Fibroblast of gingiva (primary cell): Measurements from ENCODE around the gene AGFG2.
A peak's percentile ranks its signal among the peaks of the same experiment; 100 is the strongest.
"Not testable (repeated sequence)": the region's sequence is repeated elsewhere in the genome, so short reads cannot be mapped to it uniquely, and the experiment has no call there.

Experiments used
- DNase-seq: peaks from one replicate; pipeline ENCODE4 v3.0.0-alpha.2; 2011; ENCODE audit warnings: low read depth

The AGFG2 gene

DNA sequence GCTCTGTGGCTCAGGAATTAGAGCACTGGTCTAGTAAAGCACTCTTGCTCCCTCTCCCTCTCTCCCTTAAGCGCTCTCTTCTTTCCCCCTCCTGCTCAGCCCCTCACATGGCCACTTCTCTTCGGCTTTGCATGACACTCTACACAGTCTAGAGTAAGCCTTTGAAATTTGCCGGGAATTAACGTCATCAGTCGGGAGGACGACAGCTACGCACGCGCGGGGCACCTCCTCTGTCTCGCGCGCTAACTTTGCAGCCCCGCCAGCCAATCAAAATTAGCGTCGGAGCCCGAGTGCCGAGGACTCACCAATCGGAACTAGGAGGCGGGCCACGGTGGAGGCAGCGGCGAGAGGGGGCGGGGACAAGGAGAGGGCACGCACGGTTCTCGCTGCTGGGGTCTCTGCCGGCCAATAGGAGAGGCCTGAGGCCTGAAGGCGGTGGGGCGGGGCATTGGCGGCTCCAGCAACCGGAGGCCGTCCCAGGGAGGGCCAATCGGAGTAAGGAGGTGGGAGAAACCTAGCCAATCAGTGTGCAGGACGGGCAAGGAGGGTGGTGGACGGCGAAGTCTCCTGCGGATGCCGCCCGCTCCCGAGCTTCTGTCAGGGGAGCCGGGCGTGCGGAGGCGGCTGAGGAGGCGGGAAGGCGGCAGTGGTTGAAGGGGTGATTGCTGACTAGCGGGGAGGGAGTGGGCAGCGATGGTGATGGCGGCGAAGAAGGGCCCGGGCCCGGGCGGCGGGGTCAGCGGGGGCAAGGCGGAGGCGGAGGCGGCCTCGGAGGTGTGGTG lies at the start of gene AGFG2:
AGFG2 (plus strand) TSS at position 550 of the 782 bp plus-strand sequence; CDS start at position 694, 144 bp downstream.
- DNase-seq, result peak; percentile 100

- DNase-seq, result peak; percentile 73
These were observed 49.2 kb upstream of the AGFG2 start for GRCh38 chr7:100489824-100490223.

- no peak for DNase-seq
These were observed 48.4 kb upstream of the AGFG2 start for GRCh38 chr7:100490483-100491191.

DNA sequence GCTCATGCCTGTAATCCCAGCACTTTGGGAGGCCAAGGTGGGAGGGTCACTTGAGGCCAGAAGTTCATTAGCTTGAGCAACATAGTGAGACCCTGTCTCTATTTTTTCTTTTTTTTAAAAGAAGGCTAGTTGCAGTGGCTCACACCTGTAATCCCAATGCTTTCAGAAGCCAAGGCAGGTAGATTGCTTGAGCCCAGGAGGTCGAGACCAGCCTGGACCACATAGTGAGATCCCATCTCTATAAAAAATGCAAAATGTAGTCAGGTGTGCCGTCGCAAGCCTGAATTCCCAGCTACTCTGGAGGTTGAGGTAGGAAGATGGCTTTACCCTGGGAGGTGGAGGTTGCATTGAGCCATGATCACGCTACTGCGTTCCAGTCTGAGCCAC lies 47.8 kb upstream of the AGFG2 start:
- DNase-seq, result no peak

GRCh38 chr7:100492738-100493475 lies 46.1 kb upstream of the AGFG2 start:
- DNase-seq, result no peak

DNA sequence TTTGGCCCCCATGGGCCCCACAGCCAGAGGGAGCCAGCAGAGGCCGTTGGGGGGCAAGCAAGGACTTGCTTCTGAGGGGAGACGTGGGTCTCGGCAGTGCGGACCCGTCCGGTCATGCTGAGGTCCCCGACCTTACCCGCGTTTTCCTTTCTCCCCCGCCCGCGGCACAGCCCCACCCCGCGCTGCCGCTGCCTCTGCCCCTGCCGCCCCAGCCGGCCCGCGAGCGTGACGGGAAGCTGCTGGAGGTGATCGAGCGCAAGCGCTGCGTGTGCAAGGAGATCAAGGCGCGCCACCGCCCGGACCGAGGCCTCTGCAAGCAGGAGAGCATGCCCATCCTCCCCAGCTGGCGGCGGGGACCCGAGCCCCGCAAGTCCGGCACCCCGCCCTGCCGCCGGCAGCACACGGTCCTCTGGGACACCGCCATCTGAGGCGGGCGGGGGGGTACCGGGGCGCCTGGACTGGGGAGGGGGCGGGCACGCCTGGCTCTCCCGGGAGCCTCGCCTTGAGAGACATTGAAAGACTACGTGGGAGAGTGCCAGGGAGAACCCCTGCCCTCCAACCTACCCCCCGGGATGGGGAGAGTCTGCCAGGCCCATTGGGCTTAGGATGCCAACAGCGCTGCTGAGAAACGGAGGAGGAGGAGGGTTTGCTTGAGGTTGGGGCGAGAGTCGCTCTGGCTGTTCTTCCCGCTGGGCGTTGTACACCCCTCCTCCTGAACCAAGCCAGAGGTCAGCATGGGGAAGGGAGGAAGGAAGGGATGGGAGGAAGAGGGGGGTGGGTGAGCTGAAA lies 45.3 kb upstream of the AGFG2 start:
- no peak for DNase-seq

DNA sequence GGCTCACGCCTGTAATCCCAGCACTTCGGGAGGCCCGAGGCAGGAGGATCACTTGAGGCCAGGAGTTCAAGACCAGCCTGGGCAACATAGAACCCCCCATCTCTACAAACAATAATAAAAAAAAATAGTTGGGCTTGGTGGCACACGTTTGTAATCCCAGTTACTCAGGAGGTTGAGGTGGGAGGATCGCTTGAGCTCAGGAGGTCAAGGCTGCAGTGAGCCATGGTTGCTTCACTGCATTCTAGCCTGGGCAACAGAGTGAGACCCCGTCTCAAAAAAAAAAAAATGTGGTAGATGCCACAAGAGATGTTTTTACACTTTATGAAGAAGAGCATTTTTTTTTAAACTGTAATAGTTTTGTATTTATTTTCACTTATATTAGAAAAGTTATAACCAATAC lies 42.5 kb upstream of the AGFG2 start:
- no peak for DNase-seq

DNA sequence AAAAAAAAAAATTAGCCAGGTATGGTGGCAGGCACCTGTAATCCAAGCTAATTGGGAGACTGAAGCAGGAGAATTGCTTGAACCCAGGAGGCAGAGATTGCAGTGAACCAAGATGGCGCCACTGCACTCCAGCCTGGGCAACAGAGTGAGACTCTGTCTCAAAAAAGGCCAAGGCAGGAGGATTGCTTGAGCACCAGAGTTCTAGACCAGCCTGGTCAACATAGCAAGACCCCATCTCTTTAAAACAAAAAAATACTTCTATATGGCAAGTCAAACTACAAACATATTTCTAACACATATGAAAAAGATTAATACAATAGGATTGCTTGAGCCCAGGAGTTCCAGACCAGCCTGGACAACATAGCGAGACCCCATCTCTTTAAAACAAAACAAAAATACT lies 38.3 kb upstream of the AGFG2 start:
- DNase-seq, result not testable (repeated sequence)

DNA sequence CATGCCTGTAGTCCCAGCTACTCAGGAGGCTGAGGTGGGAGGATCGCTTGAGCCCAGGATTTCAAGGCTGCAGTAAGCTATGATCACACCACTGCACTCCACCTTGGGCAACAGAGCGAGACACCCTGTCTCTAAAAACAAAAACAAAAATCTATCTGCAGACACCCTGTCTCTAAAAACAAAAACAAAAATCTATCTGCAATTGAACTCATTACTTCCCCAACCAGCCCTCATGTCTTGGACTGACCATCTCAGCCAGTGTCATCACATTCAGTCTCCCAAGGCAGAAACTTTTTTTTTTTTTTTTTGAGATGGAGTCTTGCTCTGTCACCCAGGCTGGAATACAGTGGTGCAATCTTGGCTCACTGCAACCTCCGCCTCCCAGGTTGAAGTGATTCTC lies 35.0 kb upstream of the AGFG2 start:
- DNase-seq, result not testable (repeated sequence)

DNA sequence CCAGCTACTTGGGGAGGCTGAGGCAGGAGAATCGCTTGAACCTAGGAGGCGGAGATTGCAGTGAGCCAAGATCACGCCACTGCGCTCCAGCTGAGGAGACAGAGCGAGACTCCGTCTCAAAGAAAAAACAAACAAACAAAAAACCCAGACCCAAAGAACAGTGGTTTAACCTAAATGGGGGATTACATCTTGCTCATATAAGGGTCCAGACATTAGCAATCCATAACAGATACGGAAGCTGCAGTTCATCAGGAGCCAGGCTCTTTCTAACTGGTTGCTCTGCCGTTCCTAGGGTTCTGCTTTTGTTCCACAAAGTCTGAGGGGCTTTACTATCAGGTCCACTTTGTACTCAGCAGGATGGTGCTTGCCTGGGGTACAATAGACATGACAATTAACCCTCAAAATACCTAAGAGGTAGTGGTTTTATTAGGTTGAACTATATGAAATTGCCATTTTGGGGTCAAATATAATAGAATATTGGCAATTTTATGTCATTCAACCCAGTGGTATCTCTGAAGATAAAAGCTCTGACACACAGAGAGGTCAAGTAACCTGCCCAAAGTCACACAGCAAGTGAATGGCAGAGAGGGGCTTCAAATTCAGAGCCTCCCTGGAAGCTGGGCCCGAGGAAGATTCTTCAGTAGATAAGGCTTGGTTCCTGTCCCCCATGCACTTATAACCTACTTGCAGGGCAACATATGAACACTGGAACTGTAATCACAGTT lies 34.0 kb upstream of the AGFG2 start:
- DNase-seq, result no peak

DNA sequence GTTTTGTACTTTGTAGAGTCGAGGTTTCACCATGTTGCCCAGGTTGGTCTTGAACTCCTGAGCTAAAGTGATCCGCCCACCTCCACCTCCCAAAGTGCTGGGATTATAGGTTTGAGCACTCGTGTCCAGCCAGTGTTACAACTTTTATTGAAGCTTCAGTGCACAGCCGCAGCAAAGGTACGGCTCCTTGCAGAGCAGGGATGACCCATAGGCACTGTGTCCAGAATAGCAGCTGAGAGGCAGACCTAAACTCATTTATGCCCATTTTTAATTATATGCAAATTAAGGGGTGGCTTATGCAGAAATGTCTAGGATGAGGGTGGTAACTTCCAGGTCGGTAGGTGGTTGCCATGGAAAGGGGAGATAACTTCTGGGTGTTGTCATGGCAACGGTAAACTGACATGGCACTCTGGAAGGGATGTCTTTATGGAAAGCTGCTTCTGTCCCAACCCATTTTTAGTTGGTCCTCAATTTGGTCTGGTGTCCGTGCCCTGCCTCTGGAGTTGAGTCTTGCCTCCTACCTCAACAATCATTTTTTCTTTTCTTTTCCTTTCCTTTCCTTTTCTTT lies 32.6 kb upstream of the AGFG2 start:
- DNase-seq, result no peak

GRCh38 chr7:100509231-100509630 lies 29.8 kb upstream of the AGFG2 start:
- DNase-seq, result peak; percentile 72

DNA sequence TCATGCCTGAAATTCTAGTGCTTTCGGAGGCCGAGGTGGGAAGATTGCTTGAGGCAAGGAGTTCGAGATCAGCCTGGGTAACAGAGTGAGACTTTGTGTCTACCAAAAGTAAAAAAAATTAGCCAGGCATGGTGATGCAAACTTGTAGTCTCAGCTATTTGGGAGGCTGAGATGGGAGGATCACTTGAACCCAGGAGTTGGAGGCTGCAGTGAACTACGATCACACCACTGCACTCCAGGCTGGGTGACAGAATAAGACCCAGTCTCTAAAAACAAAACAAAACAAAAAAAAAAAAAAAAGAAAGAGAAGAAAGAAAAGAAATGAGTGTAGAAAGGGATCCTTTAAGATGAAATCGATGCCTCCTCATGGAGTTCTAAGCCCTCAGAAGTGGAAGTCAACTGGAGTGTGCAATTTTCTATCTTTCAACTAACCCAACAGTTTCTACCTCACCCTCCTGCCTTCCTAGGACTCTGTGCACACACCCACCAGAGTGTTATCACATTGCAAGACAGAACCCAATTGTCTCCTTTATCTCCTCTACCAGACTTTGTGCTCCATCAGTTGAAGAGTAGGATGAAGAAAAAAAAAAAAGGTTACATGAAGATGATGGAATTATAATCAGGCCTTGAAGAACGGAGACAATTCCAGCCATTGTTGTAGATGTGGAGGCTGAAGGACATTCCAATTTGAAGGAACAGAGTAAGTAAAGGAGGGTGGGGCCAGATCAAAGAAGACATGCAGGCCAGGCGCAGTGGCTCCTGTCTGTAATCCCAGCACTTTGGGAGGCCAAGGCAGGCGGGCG lies 28.4 kb upstream of the AGFG2 start:
- DNase-seq, result no peak

GRCh38 chr7:100513212-100513810 lies 25.7 kb upstream of the AGFG2 start:
- DNase-seq, result no peak

DNA sequence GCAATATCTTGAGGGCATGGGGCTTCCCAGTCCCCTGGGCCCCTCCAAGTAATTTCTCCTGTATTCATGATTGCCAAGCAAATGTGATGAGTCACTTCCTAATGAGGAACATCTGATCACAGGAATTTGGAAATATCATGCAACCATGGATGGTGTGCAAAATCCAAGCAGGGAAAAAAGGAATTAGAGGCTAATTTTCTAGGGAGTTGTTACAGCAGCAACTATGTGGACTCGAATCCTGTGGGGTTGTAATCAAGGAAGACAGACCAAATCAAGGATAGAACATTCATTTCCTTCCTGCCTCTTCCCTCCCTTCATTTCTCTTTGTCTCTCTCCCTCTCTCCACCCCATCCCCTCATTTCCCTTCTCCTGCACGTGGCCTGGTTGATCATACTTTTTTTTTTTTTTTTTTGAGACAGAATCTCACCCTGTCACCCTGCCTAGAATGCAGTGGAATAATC lies 23.9 kb upstream of the AGFG2 start:
- DNase-seq, result peak; percentile 86

DNA sequence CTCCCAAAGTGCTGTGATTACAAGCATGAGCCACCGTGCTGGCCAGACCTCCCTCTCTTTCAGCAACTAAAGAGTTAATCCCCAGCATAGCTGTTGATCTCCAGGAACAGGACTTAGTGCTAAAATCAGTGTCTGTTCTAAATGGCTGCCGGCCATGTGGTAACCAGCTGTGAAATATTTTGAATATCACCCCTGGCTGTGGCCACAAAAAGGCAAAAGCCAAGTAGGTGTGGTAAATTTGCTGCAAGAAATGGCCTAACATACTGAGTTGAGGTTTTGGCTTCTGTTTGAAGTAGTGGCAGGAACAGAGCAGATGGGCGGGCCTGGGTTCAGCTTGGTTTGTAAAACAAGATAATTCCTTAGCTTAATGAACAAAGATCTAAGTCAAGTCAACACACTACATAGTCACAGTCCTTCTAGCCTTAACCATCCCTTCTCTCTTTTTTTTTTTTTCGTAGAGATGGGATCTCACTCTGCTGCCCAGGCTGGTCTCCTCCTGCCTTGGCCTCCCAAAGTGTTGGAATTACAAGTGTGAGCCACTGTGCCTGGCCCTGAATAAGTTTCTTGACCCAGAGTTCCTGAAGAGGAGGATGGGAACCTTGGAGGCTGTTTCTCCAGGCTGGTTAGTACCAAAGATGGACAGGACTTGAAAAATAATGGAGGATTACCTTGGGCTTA lies 22.7 kb upstream of the AGFG2 start:
- DNase-seq, result peak; percentile 93

- DNase-seq, result no peak
These were observed 21.7 kb upstream of the AGFG2 start for GRCh38 chr7:100517305-100517704.

- DNase-seq, result no peak
These were observed 19.4 kb upstream of the AGFG2 start for GRCh38 chr7:100519580-100519979.

- DNase-seq, result no peak
These were observed 18.9 kb upstream of the AGFG2 start for GRCh38 chr7:100520138-100520537.
